ENCODE data around the gene EEF2K.

DNA sequence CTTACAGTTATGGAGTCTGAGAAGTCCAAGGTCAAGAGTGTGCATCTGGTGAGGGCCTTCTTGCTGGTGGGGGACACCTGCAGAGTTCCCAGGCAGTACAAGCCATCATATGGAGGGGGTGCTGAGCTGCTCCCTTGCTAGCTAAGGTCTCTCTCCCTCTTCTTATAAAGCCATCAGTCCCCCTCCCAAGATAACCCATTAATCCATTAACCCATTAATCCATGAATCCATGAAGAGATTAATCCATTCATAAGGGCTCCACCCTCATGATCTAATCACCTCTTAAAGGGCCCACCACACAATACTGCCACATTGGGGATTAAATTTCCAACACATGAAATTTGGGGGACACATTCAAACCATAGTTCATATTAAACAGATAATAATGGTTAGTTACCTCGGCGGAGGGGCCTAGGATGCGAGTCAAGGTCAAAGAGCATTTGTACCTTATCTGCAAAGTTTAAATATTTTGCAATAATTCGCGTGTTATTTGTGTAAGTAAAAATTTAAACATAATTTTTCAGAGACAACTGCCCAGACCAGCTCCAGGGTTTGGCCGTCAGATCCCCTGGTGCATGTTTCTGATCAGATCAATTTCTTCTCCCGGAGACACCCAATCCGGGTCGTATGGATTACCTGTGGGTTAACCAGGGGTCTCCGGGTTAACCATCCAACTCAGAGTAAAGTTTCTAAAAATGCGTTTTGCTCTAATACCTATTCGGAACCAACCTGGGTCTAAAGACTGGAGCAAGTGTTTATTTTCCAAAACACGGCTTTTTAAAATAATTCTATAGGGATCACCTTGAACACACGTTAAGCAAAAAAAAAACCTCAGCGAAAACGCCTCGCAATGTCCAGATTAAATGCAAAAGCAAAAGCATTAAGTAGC, 90.4 kb downstream of the EEF2K start:
- no peak for TF ChIP-seq POLR2A (IDR thresholded peaks at IDR 0.05)
- TF ChIP-seq, protein P1, sequence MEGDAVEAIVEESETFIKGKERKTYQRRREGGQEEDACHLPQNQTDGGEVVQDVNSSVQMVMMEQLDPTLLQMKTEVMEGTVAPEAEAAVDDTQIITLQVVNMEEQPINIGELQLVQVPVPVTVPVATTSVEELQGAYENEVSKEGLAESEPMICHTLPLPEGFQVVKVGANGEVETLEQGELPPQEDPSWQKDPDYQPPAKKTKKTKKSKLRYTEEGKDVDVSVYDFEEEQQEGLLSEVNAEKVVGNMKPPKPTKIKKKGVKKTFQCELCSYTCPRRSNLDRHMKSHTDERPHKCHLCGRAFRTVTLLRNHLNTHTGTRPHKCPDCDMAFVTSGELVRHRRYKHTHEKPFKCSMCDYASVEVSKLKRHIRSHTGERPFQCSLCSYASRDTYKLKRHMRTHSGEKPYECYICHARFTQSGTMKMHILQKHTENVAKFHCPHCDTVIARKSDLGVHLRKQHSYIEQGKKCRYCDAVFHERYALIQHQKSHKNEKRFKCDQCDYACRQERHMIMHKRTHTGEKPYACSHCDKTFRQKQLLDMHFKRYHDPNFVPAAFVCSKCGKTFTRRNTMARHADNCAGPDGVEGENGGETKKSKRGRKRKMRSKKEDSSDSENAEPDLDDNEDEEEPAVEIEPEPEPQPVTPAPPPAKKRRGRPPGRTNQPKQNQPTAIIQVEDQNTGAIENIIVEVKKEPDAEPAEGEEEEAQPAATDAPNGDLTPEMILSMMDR (IDR thresholded peaks at IDR 0.05) = no peak

All from body of pancreas (tissue), 4 donors.